GM23248 (cell line): ENCODE data around the gene GNA14. TPM values are rescaled to one million over a fixed set of nuclear protein-coding genes. Genes with fewer than 3 reads are reported as not detected.
"Not testable (repeated sequence)": the region's sequence is repeated elsewhere in the genome, so short reads cannot be mapped to it uniquely, and the experiment has no call there.

Source experiments
- DNase-seq: peaks from one replicate; pipeline ENCODE4 v3.0.0-alpha.2; 2015
- H2AFZ ChIP-seq: fragments of 200-600 bp; sonication (generic); 2 replicates; pipeline ENCODE4 v1.6.1; 2016; ENCODE audit warnings: antibody characterized with exemption
- H3F3A ChIP-seq: fragments of 200-600 bp; sonication (generic); 2 replicates; pipeline ENCODE4 v1.6.1; 2016; ENCODE audit warnings: mild to moderate bottlenecking, antibody characterized with exemption, mixed run types; ENCODE audit not compliant: insufficient read depth
- H3K27ac ChIP-seq: fragments of 200-600 bp; sonication (generic); 2 replicates; pipeline ENCODE4 v1.5.1; 2016; ENCODE audit warnings: mild to moderate bottlenecking
- H3K27me3 ChIP-seq: fragments of 200-600 bp; sonication (generic); replicated peaks from 2 replicates; pipeline ENCODE4 v1.6.1; 2016; ENCODE audit warnings: mild to moderate bottlenecking; ENCODE audit not compliant: insufficient read depth
- H3K36me3 ChIP-seq: fragments of 200-600 bp; sonication (generic); 2 replicates; pipeline ENCODE4 v1.6.1; 2016; ENCODE audit warnings: low read depth, mild to moderate bottlenecking
- H3K4me1 ChIP-seq: fragments of 200-600 bp; sonication (generic); 2 replicates; pipeline ENCODE4 v1.6.1; 2016; ENCODE audit warnings: mild to moderate bottlenecking; ENCODE audit not compliant: insufficient read depth
- H3K4me2 ChIP-seq: fragments of 200-600 bp; sonication (generic); one replicate; pipeline ENCODE4 v1.6.1; 2016; ENCODE audit warnings: mild to moderate bottlenecking; ENCODE audit not compliant: unreplicated experiment
- H3K4me3 ChIP-seq: fragments of 200-600 bp; sonication (generic); 2 replicates; pipeline ENCODE4 v1.5.1; 2016; ENCODE audit warnings: mild to moderate bottlenecking
- H3K79me2 ChIP-seq: fragments of 200-600 bp; sonication (generic); 2 replicates; pipeline ENCODE4 v1.6.1; 2016; ENCODE audit warnings: mild to moderate bottlenecking; ENCODE audit not compliant: insufficient read depth
- H3K9ac ChIP-seq: fragments of 200-600 bp; sonication (generic); 2 replicates; pipeline ENCODE4 v1.6.1; 2016; ENCODE audit warnings: mild to moderate bottlenecking
- H3K9me2 ChIP-seq: fragments of 200-600 bp; sonication (generic); 2 replicates; pipeline ENCODE4 v1.6.1; 2016; ENCODE audit warnings: mixed run types, mild to moderate bottlenecking, moderate library complexity; ENCODE audit not compliant: insufficient read depth
- H3K9me3 ChIP-seq: fragments of 200-600 bp; sonication (generic); one replicate; pipeline ENCODE4 v1.6.1; 2017; ENCODE audit warnings: low read depth
- H4K20me1 ChIP-seq: fragments of 200-600 bp; sonication (generic); 2 replicates; pipeline ENCODE4 v1.6.0; 2016; ENCODE audit not compliant: insufficient read depth
- EZH2 ChIP-seq: fragments of 200-600 bp; sonication (generic); IDR thresholded peaks from 2 replicates; pipeline ENCODE4 v1.6.1; 2018; ENCODE audit warnings: antibody characterized with exemption, mild to moderate bottlenecking; ENCODE audit not compliant: insufficient read depth, poor library complexity, severe bottlenecking
- EZH2phosphoT487 ChIP-seq: fragments of 200-600 bp; sonication (generic); IDR thresholded peaks from 2 replicates; pipeline ENCODE4 v1.6.1; 2018; ENCODE audit warnings: antibody characterized with exemption, moderate library complexity, mild to moderate bottlenecking, low read depth; ENCODE audit not compliant: insufficient read depth
- WGBS, 2 experiments: methylation state at CpG; one replicate each; pipeline ENCODE4 v1.1.6; 2015 to 2017; ENCODE audit warnings: low lambda C conversion rate in 2 of 2, low coverage in 1 of 2; ENCODE audit errors: missing lambda C conversion rate in 2 of 2; 5-methylcytosine and 5-hydroxymethylcytosine counted together
- in situ Hi-C: fragments of 300-500 bp; cut with MboI; formaldehyde crosslinking; loops from 2 replicates; pipeline ENCODE4 v1.15.0; 2020
- polyA plus RNA-seq: library from polyadenylated mRNA; unstranded; fragments of >200 nt; fragmentation: Nextera tagmentation; extraction: Ambion mirVana; gene quantifications from 2 replicates; pipeline ENCODE4 v1.2.1, GENCODE V29; 2016
- total RNA-seq: library from RNA; depleted of rRNA; stranded (reverse); fragments of >200 nt; shearing (Covaris generic); gene quantifications from 2 replicates; pipeline ENCODE4 v1.2.3, GENCODE V29; 2014; rRNA removed

The GNA14 gene
- total RNA-seq (0.11 TPM in 1 of 2 replicates, not detected in the other), polyA plus RNA-seq (0.09 and 0.24 TPM in 2 replicates)

GRCh38 chr9:77648234-77649108 is at the start of gene GNA14:
Gene GNA14 (minus strand): TSS chr9:77648322. CDS start chr9:77647793, 529 bp downstream.
- Histone ChIP-seq H3K4me3 (peak within 1 kb of the TSS; percentile 66), H3F3A (no peaks in the 10 kb centered on the region), H2AFZ (peak within 1 kb of the TSS; percentile 64), H3K4me1 (no peaks in the 10 kb centered on the region), H3K27me3 (peaks cover 26% of the 10 kb centered on the region), H3K9ac (no peak within 1 kb of the TSS), H4K20me1 (no peaks in the 10 kb centered on the region), H3K9me3 (no peaks in the 10 kb centered on the region), H3K4me2 (peak within 1 kb of the TSS; percentile 56), H3K27ac (no peak within 1 kb of the TSS), H3K36me3 (no peaks in the 10 kb centered on the region), H3K79me2 (no peaks in the 10 kb centered on the region), H3K9me2 (no peaks in the 10 kb centered on the region)
- no peak for TF ChIP-seq EZH2
- TF ChIP-seq EZH2phosphoT487, result 0 out of 2 replicates have a peak, but pooled peaks have one; percentile 22
- in situ Hi-C loops, result no loop called here
- 8% methylated on average over 31 to 35 of the region's 46 CpGs for WGBS, 2 experiments
- peak; percentile 21 for DNase-seq

GRCh38 chr9:77697238-77697984 is 49.3 kb upstream of the GNA14 start:
- Histone ChIP-seq H3K9ac (no peak overlapping the region), H2AFZ (no peak overlapping the region), H3K27ac (no peak overlapping the region), H3K4me3 (no peak overlapping the region), H3K9me2 (no peaks in the 10 kb centered on the region), H3K4me1 (no peaks in the 10 kb centered on the region), H4K20me1 (no peaks in the 10 kb centered on the region), H3K79me2 (no peaks in the 10 kb centered on the region), H3K4me2 (no peak overlapping the region), H3K36me3 (no peaks in the 10 kb centered on the region), H3K9me3 (no peaks in the 10 kb centered on the region), H3K27me3 (no peaks in the 10 kb centered on the region), H3F3A (no peaks in the 10 kb centered on the region)
- TF ChIP-seq EZH2phosphoT487, result no peak
- no peak for TF ChIP-seq EZH2
- no peak for DNase-seq
- 89 to 93% methylated on average over 1 of the region's 1 CpG for WGBS, 2 experiments
- in situ Hi-C loops, result no loop called here

GRCh38 chr9:77690723-77691122 is 42.6 kb upstream of the GNA14 start:
- in situ Hi-C loops, H3K79me2 ChIP-seq, H3K36me3 ChIP-seq, H2AFZ ChIP-seq, H3K27ac ChIP-seq, H3K4me2 ChIP-seq, DNase-seq, H3K27me3 ChIP-seq, H3F3A ChIP-seq, H3K4me1 ChIP-seq, H3K4me3 ChIP-seq, H4K20me1 ChIP-seq, H3K9me2 ChIP-seq, H3K9ac ChIP-seq, H3K9me3 ChIP-seq: not testable (repeated sequence)
- WGBS, 2 experiments, result 79 to 84% methylated on average over 3 of the region's 3 CpGs

DNA sequence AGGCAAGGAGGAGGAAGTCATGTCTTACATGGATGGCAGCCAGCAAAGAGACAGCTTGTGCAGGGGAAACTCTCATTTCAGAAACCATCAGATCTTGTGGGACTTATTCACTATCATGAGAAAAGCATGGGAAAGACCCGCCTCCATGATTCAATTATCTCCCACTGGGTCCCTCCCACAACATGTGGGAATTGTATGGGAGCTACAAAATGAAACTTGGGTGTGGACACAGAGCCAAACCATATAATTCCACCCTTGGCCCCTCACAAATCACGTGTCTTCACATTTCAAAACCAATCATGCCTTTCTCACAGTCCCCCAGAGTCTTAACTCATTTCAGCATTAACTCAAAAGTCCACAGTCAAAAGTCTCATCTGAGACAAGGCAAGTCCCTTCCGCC is 42.0 kb upstream of the GNA14 start:
- H3F3A ChIP-seq, H3K79me2 ChIP-seq, H3K36me3 ChIP-seq, H3K27ac ChIP-seq, DNase-seq, H3K4me1 ChIP-seq, H3K4me2 ChIP-seq, in situ Hi-C loops, H3K9me2 ChIP-seq, H3K9ac ChIP-seq, H3K9me3 ChIP-seq, H4K20me1 ChIP-seq, H3K27me3 ChIP-seq, H2AFZ ChIP-seq, H3K4me3 ChIP-seq: not testable (repeated sequence)
- WGBS, 2 experiments, result 45 to 52% methylated on average over 3 of the region's 3 CpGs

- H3K27me3 ChIP-seq, H3K4me3 ChIP-seq, DNase-seq, H3K79me2 ChIP-seq, H3K36me3 ChIP-seq, in situ Hi-C loops, H3K9me2 ChIP-seq, H3K9ac ChIP-seq, H2AFZ ChIP-seq, H3K4me2 ChIP-seq, H3K27ac ChIP-seq, H3F3A ChIP-seq, H3K4me1 ChIP-seq, H3K9me3 ChIP-seq, H4K20me1 ChIP-seq: not testable (repeated sequence)
- WGBS, 2 experiments, result 73% methylated on average over 11 of the region's 11 CpGs
Observed at GRCh38 chr9:77687737-77688136, 39.6 kb upstream of the GNA14 start.
